ENCODE measurements around the gene DPY19L1.

GRCh38 chr7:35036361-35037171 is 719 bp downstream of the DPY19L1 start:
- TF ChIP-seq POLR2A (IDR thresholded peaks at IDR 0.05) (peak in 1 of 2 donors; percentile 66), CTCF (IDR thresholded peaks at IDR 0.05) (peak in 3 of 6 experiments; percentile 11 to 22 (median 12))

Measured in adrenal gland (tissue), 5 donors.